Ectodermal cell (in vitro differentiated cells): ENCODE results near the gene PSG11.
"Not testable (repeated sequence)": the region's sequence is repeated elsewhere in the genome, so short reads cannot be mapped to it uniquely, and the experiment has no call there.

Experiments
- H3K27ac ChIP-seq: 2 replicates; pipeline ENCODE4 v1.7.0; 2013; ENCODE audit warnings: mild to moderate bottlenecking, low read depth, low read length; ENCODE audit not compliant: insufficient read depth, poor library complexity, severe bottlenecking
- H3K27me3 ChIP-seq: 2 replicates; pipeline ENCODE4 v1.7.0; 2013; ENCODE audit warnings: mild to moderate bottlenecking, low read length; ENCODE audit not compliant: insufficient read depth, control insufficient read depth, poor library complexity, severe bottlenecking
- H3K36me3 ChIP-seq: one replicate; pipeline ENCODE4 v1.7.0; 2013; ENCODE audit warnings: low read length; ENCODE audit not compliant: control insufficient read depth, insufficient read depth
- H3K4me1 ChIP-seq: one replicate; pipeline ENCODE4 v1.7.0; 2013; ENCODE audit warnings: low read length; ENCODE audit not compliant: control insufficient read depth, insufficient read depth
- H3K4me3 ChIP-seq: 2 replicates; pipeline ENCODE4 v1.7.0; 2013; ENCODE audit warnings: low read depth, low read length, control low read depth; ENCODE audit not compliant: insufficient read depth
- H3K9me3 ChIP-seq: 2 replicates; pipeline ENCODE4 v1.7.0; 2013; ENCODE audit warnings: mild to moderate bottlenecking, low read length, moderate library complexity; ENCODE audit not compliant: control insufficient read depth
- WGBS, 2 experiments: methylation state at CpG; one replicate each; pipeline ENCODE4 v1.1.7; 2013; ENCODE audit warnings: missing lambda C conversion rate in 2 of 2; 5-methylcytosine and 5-hydroxymethylcytosine counted together

PSG11 gene

DNA sequence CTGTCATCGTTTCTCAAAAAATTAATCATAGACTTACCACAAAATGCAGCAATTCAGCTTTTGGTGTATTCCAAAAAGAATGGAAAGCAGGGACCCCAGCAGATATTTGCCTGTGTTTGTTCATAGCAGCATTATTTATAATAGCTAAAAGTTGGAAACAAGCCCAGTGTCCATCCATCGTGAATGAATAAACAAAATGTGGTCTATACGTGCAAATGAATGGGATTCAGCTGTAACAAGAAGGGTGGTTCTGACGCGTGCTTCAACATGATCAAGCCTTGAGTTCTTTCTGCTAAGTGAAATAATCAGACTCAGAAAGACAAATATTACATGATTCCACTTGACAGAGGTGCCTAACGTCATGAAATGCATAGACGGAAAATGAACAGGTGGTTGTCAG is 36.4 kb downstream of the PSG11 start:
- no peaks in the 10 kb centered on the region for H3K4me1 ChIP-seq
- no peaks in the 10 kb centered on the region for H3K9me3 ChIP-seq
- no peak overlapping the region for H3K27ac ChIP-seq
- H3K4me3 ChIP-seq: no peak overlapping the region
- no peaks in the 10 kb centered on the region for H3K36me3 ChIP-seq
- 77 to 87% methylated on average over 6 to 7 of the region's 7 CpGs for WGBS, 2 experiments
- H3K27me3 ChIP-seq: no peaks in the 10 kb centered on the region

GRCh38 chr19:42989186-42989585 is 37.1 kb downstream of the PSG11 start:
- 85 to 92% methylated on average over 4 of the region's 4 CpGs for whole genome bisulfite sequencing, 2 experiments
- H3K36me3 ChIP-seq: not testable (repeated sequence)

DNA sequence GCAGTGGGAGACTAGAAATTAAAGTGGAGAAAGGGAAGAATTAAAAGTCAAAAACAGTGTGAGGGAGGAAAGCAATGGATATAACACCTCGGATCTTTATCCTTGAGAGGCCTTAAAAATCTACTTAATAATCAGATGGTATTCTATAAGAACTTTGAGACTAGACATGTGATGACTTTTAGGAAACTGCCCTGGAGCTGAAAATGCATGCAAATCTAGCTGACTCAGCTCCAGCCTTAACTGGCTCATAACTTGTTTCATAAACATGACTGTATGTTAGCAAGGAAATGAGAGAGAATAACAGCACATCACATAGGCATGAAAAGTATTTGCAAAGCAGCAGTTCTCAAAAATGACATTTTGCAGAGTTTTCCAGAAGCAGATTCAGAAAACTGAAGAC is 38.1 kb downstream of the PSG11 start:
- not testable (repeated sequence) for H3K9me3 ChIP-seq, H3K4me3 ChIP-seq, H3K36me3 ChIP-seq, H3K4me1 ChIP-seq, H3K27me3 ChIP-seq, H3K27ac ChIP-seq
- 90% methylated on average over 1 of the region's 1 CpG; no CpG with 5 or more reads in 1 of the 2 experiments for WGBS, 2 experiments

More at GRCh38 chr19:42989186-42989585, 37.1 kb downstream of the PSG11 start:
- H3K27me3 ChIP-seq, H3K4me3 ChIP-seq, H3K4me1 ChIP-seq, H3K9me3 ChIP-seq, H3K27ac ChIP-seq: not testable (repeated sequence)

DNA sequence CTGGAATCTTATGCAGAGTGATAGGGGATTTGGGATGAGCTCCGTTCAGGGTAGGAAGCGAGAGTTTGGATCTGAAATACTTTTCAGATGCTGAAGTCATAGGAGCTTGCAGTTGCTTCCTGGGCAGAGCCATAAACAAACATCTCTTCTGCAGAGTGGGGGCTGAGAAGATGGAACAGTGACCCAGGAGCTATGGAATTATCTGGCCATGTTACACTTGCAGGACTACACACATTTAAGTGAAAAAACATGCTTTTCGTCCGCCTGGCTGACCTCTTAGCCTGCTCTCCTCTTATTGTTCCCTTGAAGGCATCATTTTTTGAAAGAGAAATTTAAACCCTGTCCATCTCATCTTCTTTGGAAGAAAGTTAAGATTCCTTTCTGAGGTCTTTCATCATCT is 40.7 kb downstream of the PSG11 start:
- Histone ChIP-seq H3K4me1 (no peaks in the 10 kb centered on the region), H3K4me3 (no peak overlapping the region), H3K36me3 (no peaks in the 10 kb centered on the region), H3K9me3 (no peaks in the 10 kb centered on the region), H3K27me3 (no peaks in the 10 kb centered on the region), H3K27ac (no peak overlapping the region)
- WGBS, 2 experiments: 74 to 79% methylated on average over 4 of the region's 4 CpGs

DNA sequence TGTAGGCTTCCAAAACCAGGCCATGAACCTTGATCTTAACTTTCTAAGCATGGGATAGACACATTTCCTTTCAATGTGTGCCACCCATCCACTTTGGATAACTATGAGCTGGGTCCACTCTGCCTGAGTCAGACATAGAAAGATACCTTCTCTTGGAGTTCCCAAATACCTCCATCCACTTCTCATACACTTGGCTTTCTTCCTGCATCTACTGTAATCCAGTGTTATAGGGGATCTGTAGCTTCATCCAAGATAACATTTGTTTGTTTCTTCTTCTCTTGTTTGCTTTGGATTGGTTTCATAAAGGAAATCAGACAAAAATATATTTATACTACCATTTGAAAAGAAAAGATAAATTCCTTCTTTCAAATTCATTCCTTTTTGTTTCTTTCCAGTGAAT is 44.2 kb downstream of the PSG11 start:
- H3K4me1 ChIP-seq, H3K27ac ChIP-seq, H3K9me3 ChIP-seq, H3K36me3 ChIP-seq, H3K4me3 ChIP-seq, H3K27me3 ChIP-seq: not testable (repeated sequence)

DNA sequence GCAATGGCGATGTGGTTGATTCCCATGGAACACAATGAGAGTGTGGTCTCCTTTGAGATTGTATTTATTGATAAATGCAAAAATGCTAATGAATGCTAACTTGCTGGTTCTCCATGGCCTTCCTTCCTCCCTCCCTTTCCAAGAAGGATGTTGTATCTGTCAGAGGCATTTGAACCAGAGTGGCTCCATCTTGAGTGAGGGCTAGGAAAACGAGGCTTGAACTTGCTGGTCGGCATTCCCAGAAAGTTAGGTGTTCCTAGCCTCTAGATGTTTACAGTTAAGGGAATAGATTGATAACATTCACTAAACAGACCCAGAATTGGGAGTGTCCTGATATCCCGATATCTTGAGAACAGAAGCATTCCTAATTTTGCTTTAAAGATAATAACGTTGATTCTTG is 54.8 kb downstream of the PSG11 start:
- H3K27me3 ChIP-seq, H3K27ac ChIP-seq, H3K36me3 ChIP-seq, H3K9me3 ChIP-seq, H3K4me1 ChIP-seq, H3K4me3 ChIP-seq: not testable (repeated sequence)
- 94 to 100% methylated on average over 3 to 4 of the region's 5 CpGs for WGBS, 2 experiments

DNA sequence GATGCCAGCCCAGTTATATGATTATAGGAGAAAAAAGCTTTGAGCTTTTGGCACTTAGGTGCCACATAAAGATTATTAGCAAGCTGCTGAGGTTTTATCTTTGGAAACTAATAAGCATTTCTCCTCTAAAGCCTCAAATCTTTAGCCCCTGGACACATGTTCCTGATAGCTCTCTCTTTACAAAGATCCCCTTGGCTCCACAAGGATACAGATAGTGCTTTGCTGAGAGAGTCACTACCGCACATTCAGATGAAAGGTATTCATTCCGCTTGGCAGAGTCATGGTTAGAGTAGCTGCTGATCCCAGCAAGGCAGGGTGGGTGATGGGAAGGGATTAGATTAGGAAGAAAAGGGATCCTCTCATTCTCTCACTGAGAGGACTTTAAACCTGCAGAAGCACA is 61.1 kb downstream of the PSG11 start:
- 84 to 93% methylated on average over 2 of the region's 2 CpGs for WGBS, 2 experiments

GRCh38 chr19:42961119-42961518 is 65.2 kb downstream of the PSG11 start:
- Histone ChIP-seq H3K27ac (no peak overlapping the region), H3K27me3 (no peaks in the 10 kb centered on the region), H3K4me1 (no peaks in the 10 kb centered on the region), H3K9me3 (no peaks in the 10 kb centered on the region), H3K4me3 (no peak overlapping the region), H3K36me3 (no peaks in the 10 kb centered on the region)
- WGBS, 2 experiments: 91 to 95% methylated on average over 6 of the region's 6 CpGs

More for the DNA sequence above, 61.1 kb downstream of the PSG11 start:
- Histone ChIP-seq H3K4me3 (no peak overlapping the region), H3K36me3 (no peaks in the 10 kb centered on the region), H3K27ac (no peak overlapping the region), H3K27me3 (no peaks in the 10 kb centered on the region), H3K4me1 (no peaks in the 10 kb centered on the region), H3K9me3 (no peaks in the 10 kb centered on the region)
